Left ventricle myocardium inferior (tissue), 1 donor: ENCODE results near the gene DCAF8. TPM values are rescaled to one million over a fixed set of nuclear protein-coding genes. Genes with fewer than 3 reads are reported as not detected.
A peak's percentile ranks its signal among the peaks of the same experiment; 100 is the strongest.

Experiments
- DNase-seq: peaks from one replicate; pipeline ENCODE4 v3.0.0-alpha.2; 2020
- H3K27ac ChIP-seq: fragments of 200-600 bp; replicated peaks from 2 replicates; pipeline ENCODE4 v1.8.0; 2021
- H3K27me3 ChIP-seq: fragments of 200-600 bp; 2 replicates; pipeline ENCODE4 v1.8.0; 2021; ENCODE audit warnings: low read depth
- H3K36me3 ChIP-seq: fragments of 200-600 bp; 2 replicates; pipeline ENCODE4 v1.8.0; 2021
- H3K4me1 ChIP-seq: fragments of 200-600 bp; 2 replicates; pipeline ENCODE4 v1.8.0; 2021
- H3K4me3 ChIP-seq: fragments of 200-600 bp; 2 replicates; pipeline ENCODE4 v1.8.0; 2021; ENCODE audit warnings: mild to moderate bottlenecking, moderate library complexity
- H3K9me3 ChIP-seq: fragments of 200-600 bp; replicated peaks from 2 replicates; pipeline ENCODE4 v1.8.0; 2021
- intact Hi-C: fragments of 100-400 bp; cut with micrococcal nuclease; formaldehyde crosslinking; loops from one replicate; pipeline ENCODE4 v1.11.0; 2022
- total RNA-seq: library from RNA; stranded (reverse); fragmentation: NEBNext Ultra II Directional; extraction: Animal tissue kit (Norgen Biotek cat#: 25700); gene quantifications from one replicate; pipeline ENCODE4 v1.2.1, GENCODE V29; 2021
- TF ChIP-seq, protein P1 (sequence below): fragments of 200-600 bp; IDR thresholded peaks from 2 replicates; pipeline ENCODE4 v1.8.0; 2021; ENCODE audit warnings: antibody characterized with exemption, mild to moderate bottlenecking, borderline replicate concordance
- donor health status: DM: no; HTN: yes; CAD: no; lungs with severe emphysema.

Gene DCAF8
- total RNA-seq, 1 donor from 2014 or later: 162 TPM

GRCh38 chr1:160277330-160277729, 15.0 kb upstream of the DCAF8 start:
- TF ChIP-seq, protein P1, sequence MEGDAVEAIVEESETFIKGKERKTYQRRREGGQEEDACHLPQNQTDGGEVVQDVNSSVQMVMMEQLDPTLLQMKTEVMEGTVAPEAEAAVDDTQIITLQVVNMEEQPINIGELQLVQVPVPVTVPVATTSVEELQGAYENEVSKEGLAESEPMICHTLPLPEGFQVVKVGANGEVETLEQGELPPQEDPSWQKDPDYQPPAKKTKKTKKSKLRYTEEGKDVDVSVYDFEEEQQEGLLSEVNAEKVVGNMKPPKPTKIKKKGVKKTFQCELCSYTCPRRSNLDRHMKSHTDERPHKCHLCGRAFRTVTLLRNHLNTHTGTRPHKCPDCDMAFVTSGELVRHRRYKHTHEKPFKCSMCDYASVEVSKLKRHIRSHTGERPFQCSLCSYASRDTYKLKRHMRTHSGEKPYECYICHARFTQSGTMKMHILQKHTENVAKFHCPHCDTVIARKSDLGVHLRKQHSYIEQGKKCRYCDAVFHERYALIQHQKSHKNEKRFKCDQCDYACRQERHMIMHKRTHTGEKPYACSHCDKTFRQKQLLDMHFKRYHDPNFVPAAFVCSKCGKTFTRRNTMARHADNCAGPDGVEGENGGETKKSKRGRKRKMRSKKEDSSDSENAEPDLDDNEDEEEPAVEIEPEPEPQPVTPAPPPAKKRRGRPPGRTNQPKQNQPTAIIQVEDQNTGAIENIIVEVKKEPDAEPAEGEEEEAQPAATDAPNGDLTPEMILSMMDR: no peak
- Histone ChIP-seq H3K9me3 (no peaks in the 10 kb centered on the region), H3K4me3 (no peak overlapping the region), H3K36me3 (peaks cover 56% of the 10 kb centered on the region), H3K27ac (no peak overlapping the region), H3K4me1 (peaks cover 10% of the 10 kb centered on the region), H3K27me3 (no peaks in the 10 kb centered on the region)
- no peak for DNase-seq
- intact Hi-C loops: no loop called here

DNA sequence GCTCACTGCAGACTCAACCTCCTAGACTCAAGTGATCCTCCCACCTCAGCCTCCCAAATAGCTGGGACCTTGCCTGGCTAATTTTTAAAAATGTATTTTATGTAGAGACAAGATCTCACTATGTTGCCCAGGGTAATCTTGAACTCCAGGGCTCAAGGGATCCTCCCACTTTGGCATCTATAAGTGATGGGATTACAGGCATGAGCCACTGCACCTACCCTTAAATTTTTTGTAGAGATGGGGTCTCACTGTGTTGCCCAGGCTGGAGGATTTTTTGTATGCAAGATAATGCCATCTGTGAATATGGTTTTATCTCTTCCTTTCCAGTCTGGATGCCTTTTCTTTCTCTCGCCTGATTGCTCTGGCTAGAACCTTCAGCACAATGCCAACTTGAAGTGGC, 8.7 kb upstream of the DCAF8 start:
- intact Hi-C loops: no loop called here
- TF ChIP-seq, protein P1: no peak
- no peak overlapping the region for H3K27ac ChIP-seq
- no peaks in the 10 kb centered on the region for H3K4me1 ChIP-seq
- H3K36me3 ChIP-seq: no peaks in the 10 kb centered on the region
- no peaks in the 10 kb centered on the region for H3K27me3 ChIP-seq
- H3K4me3 ChIP-seq: no peak overlapping the region
- no peaks in the 10 kb centered on the region for H3K9me3 ChIP-seq
- no peak for DNase-seq

GRCh38 chr1:160267284-160267991, 5.1 kb upstream of the DCAF8 start:
- DNase-seq: no peak
- H3K4me3 ChIP-seq: no peak overlapping the region
- H3K36me3 ChIP-seq: no peaks in the 10 kb centered on the region
- no peak overlapping the region for H3K27ac ChIP-seq
- intact Hi-C loops: no loop called here
- TF ChIP-seq, protein P1: no peak
- no peaks in the 10 kb centered on the region for H3K27me3 ChIP-seq
- peaks cover 2% of the 10 kb centered on the region for H3K4me1 ChIP-seq
- H3K9me3 ChIP-seq: no peaks in the 10 kb centered on the region

DNA sequence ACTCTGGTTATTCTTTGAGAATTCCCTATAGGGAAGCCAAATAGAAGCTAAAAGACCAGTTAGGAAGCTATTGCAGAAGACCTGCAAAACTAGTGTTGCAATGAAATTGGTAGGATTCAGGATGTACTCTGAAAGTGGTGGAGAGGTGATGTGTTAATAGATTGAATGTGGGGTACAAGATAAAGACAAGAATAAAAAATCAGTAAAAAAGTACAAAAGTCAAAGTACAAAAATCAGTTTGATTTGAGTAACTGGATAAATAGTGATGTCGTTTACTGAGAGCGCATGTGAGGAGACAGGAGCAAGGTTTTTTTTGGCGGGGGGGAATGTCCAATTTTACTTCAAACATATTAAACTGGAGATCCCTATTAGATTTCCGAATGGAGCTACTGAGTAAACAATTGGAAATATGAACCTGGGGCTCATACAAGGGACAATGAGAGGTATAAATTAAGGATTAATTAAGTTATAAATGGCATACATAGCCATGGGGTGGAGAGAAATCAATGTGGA, 2.5 kb upstream of the DCAF8 start:
- no peak for DNase-seq
- H3K4me1 ChIP-seq: peaks cover 25% of the 10 kb centered on the region
- intact Hi-C loops: no loop called here
- H3K36me3 ChIP-seq: no peaks in the 10 kb centered on the region
- H3K4me3 ChIP-seq: no peak overlapping the region
- TF ChIP-seq, protein P1: no peak
- H3K9me3 ChIP-seq: no peaks in the 10 kb centered on the region
- no peaks in the 10 kb centered on the region for H3K27me3 ChIP-seq
- H3K27ac ChIP-seq: no peak overlapping the region

GRCh38 chr1:160261556-160261892, 825 bp downstream of the DCAF8 start:
- no peaks in the 10 kb centered on the region for H3K9me3 ChIP-seq
- peak overlapping the region; percentile 96 for H3K27ac ChIP-seq
- no peaks in the 10 kb centered on the region for H3K27me3 ChIP-seq
- H3K36me3 ChIP-seq: no peaks in the 10 kb centered on the region
- TF ChIP-seq, protein P1: no peak
- H3K4me1 ChIP-seq: peaks cover 58% of the 10 kb centered on the region
- intact Hi-C loops: no loop called here
- peak overlapping the region; percentile 89 for H3K4me3 ChIP-seq
- DNase-seq: no peak
